Right lung (tissue), 10 donors: ENCODE data around the gene TSPAN5. TPM values are rescaled to one million over a fixed set of nuclear protein-coding genes. Genes with fewer than 3 reads are reported as not detected.
"Not testable (repeated sequence)": the region's sequence is repeated elsewhere in the genome, so short reads cannot be mapped to it uniquely, and the experiment has no call there.

ENCODE experiments used
- DNase-seq, 2 donors: peaks; one replicate each; pipeline ENCODE4 v3.0.0-alpha.2; 2013
- long read RNA-seq, 8 donors: transcript quantifications; one replicate each; lab custom pipeline, GENCODE V29; 2026
- polyA plus RNA-seq, 5 donors: library from polyadenylated mRNA; unstranded; fragments of 120-200 nt; gene quantifications; one replicate each; pipeline versions ENCODE4 v1.2.1 to v1.2.3, GENCODE V29; 2013; ENCODE audit warnings: inconsistent platforms in 1 of 5, low replicate concordance in 1 of 5; ENCODE audit not compliant: insufficient read length in 5 of 5, insufficient read depth in 1 of 5

The TSPAN5 gene
- polyA plus RNA-seq: 10 to 100 TPM; 25.9 to 41.2 (median 30.0) TPM
- long read RNA-seq, donor 1, transcript TSPAN5-201 (8 exons, 3,365 nt): major isoform, 9 of 9 reads
- long read RNA-seq, donor 1, partial matches to known transcripts: 0 of 9 reads
- long read RNA-seq, donor 1, other reads (novel, unspliced or antisense): 0 of 9 reads
- long read RNA-seq, donor 2, partial matches to known transcripts: 0 of 5 reads
- long read RNA-seq, donor 2, other reads (novel, unspliced or antisense): 0 of 5 reads
- long read RNA-seq, donor 3, transcript TSPAN5-201 (8 exons, 3,365 nt): major isoform, 8 of 8 reads
- long read RNA-seq, donor 3, partial matches to known transcripts: 0 of 8 reads
- long read RNA-seq, donor 3, other reads (novel, unspliced or antisense): 0 of 8 reads
- long read RNA-seq, donor 4, full-length matches to known transcripts: 7 of 14 reads
- long read RNA-seq, donor 4, partial matches to known transcripts: 7 of 14 reads
- long read RNA-seq, donor 4, other reads (novel, unspliced or antisense): 0 of 14 reads
- long read RNA-seq, donor 5, full-length matches to known transcripts: 10 of 10 reads
- long read RNA-seq, donor 5, partial matches to known transcripts: 0 of 10 reads
- long read RNA-seq, donor 5, other reads (novel, unspliced or antisense): 0 of 10 reads
- long read RNA-seq, donor 6, full-length matches to known transcripts: 6 of 6 reads
- long read RNA-seq, donor 6, partial matches to known transcripts: 0 of 6 reads
- long read RNA-seq, donor 6, other reads (novel, unspliced or antisense): 0 of 6 reads
- long read RNA-seq, donor 7, transcript TSPAN5-201 (8 exons, 3,365 nt): major isoform, 5 of 16 reads
- long read RNA-seq, donor 7, partial matches to known transcripts: 0 of 16 reads
- long read RNA-seq, donor 7, other reads (novel, unspliced or antisense): 7 of 16 reads
- long read RNA-seq, donor 8, partial matches to known transcripts: 0 of 2 reads
- long read RNA-seq, donor 8, other reads (novel, unspliced or antisense): 0 of 2 reads

- peak; percentile 73 to 74 for DNase-seq
Observed at GRCh38 chr4:98658287-98659105, at the start of gene TSPAN5. TSS of gene TSPAN5 (minus strand) at chr4:98658611.

- no peak for DNase-seq
Observed at GRCh38 chr4:98706935-98707334, 48.5 kb upstream of the TSPAN5 start.

GRCh38 chr4:98706200-98706813, 47.9 kb upstream of the TSPAN5 start:
- DNase-seq: no peak

GRCh38 chr4:98705586-98705985, 47.2 kb upstream of the TSPAN5 start:
- not testable (repeated sequence) for DNase-seq

GRCh38 chr4:98700656-98701055, 42.2 kb upstream of the TSPAN5 start:
- DNase-seq: no peak

GRCh38 chr4:98694076-98694475, 35.7 kb upstream of the TSPAN5 start:
- no peak for DNase-seq

- no peak for DNase-seq
Observed at GRCh38 chr4:98692411-98692810, 34.0 kb upstream of the TSPAN5 start.

- DNase-seq: no peak
Observed at GRCh38 chr4:98691588-98691987, 33.2 kb upstream of the TSPAN5 start.

GRCh38 chr4:98689507-98690174, 31.2 kb upstream of the TSPAN5 start:
- DNase-seq: no peak

GRCh38 chr4:98688411-98689290, 30.2 kb upstream of the TSPAN5 start:
- DNase-seq: no peak

- no peak for DNase-seq
Observed at GRCh38 chr4:98687876-98688275, 29.5 kb upstream of the TSPAN5 start.

- DNase-seq: no peak
Observed at GRCh38 chr4:98686847-98687246, 28.4 kb upstream of the TSPAN5 start.

- no peak for DNase-seq
Observed at GRCh38 chr4:98686043-98686707, 27.8 kb upstream of the TSPAN5 start.

GRCh38 chr4:98685225-98686042, 27.0 kb upstream of the TSPAN5 start:
- no peak for DNase-seq

- no peak for DNase-seq
Observed at GRCh38 chr4:98682719-98683118, 24.3 kb upstream of the TSPAN5 start.

GRCh38 chr4:98680806-98681205, 22.4 kb upstream of the TSPAN5 start:
- DNase-seq: no peak

- DNase-seq: no peak
Observed at GRCh38 chr4:98679738-98680137, 21.3 kb upstream of the TSPAN5 start.

GRCh38 chr4:98677799-98678198, 19.4 kb upstream of the TSPAN5 start:
- DNase-seq: no peak
